ENCODE results near the gene NHERF2. TPM values are rescaled to one million over a fixed set of nuclear protein-coding genes. Genes with fewer than 3 reads are reported as not detected.

NHERF2 gene
- total RNA-seq, 6 experiments from 2014 or later, result 140 to 177 (median 152) TPM

DNA sequence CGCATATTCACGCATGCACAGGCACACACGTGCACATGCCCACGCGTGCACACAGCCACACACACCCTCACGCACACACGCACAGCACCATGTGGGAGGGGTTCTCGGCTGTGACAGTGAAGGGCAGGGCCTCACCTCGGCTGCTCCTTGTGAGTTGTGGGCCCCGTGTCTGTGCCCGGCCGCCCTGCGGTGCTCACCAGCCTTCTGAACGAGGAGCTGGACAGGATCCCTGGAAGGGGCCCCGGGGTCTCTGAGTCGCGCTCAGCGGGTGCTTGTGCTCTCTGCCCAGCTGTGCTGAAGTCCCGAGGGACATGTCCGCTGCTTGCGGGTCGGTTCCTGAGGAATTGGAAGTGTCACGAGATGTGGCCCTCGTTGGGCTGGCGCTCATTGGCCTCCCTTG, 37.2 kb downstream of the NHERF2 start:
- Mint-ChIP-seq H3K9me3 (no peaks in the 10 kb centered on the region), H3K4me1 (ENCODE audit: low read depth) (no peaks in the 10 kb centered on the region), H3K36me3 (ENCODE audit: low read depth) (peaks cover 12% of the 10 kb centered on the region), H3K4me3 (no peak overlapping the region), H3K27ac (no peak overlapping the region), H3K27me3 (ENCODE audit: insufficient read depth) (peaks cover 3% of the 10 kb centered on the region)
- DNase-seq, result no peak
- TF ChIP-seq, protein P1, sequence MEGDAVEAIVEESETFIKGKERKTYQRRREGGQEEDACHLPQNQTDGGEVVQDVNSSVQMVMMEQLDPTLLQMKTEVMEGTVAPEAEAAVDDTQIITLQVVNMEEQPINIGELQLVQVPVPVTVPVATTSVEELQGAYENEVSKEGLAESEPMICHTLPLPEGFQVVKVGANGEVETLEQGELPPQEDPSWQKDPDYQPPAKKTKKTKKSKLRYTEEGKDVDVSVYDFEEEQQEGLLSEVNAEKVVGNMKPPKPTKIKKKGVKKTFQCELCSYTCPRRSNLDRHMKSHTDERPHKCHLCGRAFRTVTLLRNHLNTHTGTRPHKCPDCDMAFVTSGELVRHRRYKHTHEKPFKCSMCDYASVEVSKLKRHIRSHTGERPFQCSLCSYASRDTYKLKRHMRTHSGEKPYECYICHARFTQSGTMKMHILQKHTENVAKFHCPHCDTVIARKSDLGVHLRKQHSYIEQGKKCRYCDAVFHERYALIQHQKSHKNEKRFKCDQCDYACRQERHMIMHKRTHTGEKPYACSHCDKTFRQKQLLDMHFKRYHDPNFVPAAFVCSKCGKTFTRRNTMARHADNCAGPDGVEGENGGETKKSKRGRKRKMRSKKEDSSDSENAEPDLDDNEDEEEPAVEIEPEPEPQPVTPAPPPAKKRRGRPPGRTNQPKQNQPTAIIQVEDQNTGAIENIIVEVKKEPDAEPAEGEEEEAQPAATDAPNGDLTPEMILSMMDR (IDR thresholded peaks at IDR 0.05), result no peak

DNA sequence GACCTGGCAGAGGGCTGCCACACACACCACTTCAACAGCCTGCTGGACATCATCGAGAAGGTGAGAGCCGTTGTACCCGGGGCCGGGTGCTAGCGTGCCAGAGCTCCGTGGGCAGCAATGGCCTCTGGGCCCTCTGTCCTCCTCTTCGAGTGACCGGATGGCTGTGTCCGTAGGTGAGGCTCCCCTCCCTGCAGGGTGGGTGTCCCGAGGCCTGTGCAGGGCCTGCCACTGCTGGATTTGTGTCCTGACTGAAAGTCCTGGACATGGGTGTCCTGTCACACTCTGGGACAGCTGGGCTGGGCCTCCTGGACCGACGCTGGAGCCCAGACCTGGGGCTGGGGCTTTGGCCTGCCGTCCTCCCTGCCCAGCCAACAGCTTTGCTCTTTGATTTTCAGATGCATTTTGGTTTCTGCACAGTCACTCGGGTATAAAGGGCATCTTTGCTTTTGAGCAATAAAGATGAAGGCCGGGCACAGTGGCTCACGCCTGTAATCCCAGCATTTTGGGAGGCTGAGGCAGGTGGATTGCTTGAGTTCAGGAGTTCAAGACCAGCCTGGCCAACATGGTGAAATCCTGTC, 37.8 kb downstream of the NHERF2 start:
- no peak overlapping the region for H3K4me3 Mint-ChIP-seq
- DNase-seq, result no peak
- no peak overlapping the region for H3K27ac Mint-ChIP-seq
- TF ChIP-seq, protein P1 (IDR thresholded peaks at IDR 0.05), result no peak
- H3K9me3 Mint-ChIP-seq, result no peaks in the 10 kb centered on the region
- H3K4me1 Mint-ChIP-seq (ENCODE audit: low read depth), result no peaks in the 10 kb centered on the region
- H3K27me3 Mint-ChIP-seq (ENCODE audit: insufficient read depth), result peaks cover 3% of the 10 kb centered on the region
- peaks cover 13% of the 10 kb centered on the region for H3K36me3 Mint-ChIP-seq (ENCODE audit: low read depth)

DNA sequence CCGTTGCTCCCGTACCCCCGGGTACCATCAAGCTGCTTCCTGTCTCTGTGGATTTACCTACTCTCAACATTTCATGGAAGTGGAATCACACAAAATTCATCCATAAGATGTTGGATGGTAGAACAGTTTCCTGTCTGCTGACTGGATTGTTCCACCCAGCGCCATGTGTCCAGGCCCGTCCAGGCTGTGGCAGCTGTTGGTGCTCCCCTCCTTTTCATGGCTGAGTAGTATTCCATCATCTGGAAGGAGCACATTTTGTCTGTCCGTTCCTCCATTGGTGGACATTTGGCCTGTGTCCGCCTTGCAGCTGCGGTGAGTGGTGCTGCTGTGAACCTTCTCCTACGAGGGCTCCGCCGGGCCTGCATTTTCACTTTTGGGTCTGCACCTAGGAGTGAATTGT, 39.4 kb downstream of the NHERF2 start:
- Mint-ChIP-seq H3K36me3 (ENCODE audit: low read depth) (peaks cover 18% of the 10 kb centered on the region), H3K4me3 (no peak overlapping the region), H3K9me3 (no peaks in the 10 kb centered on the region), H3K4me1 (ENCODE audit: low read depth) (no peaks in the 10 kb centered on the region), H3K27ac (no peak overlapping the region), H3K27me3 (ENCODE audit: insufficient read depth) (peaks cover 3% of the 10 kb centered on the region)
- TF ChIP-seq, protein P1 (IDR thresholded peaks at IDR 0.05), result no peak
- no peak for DNase-seq

DNA sequence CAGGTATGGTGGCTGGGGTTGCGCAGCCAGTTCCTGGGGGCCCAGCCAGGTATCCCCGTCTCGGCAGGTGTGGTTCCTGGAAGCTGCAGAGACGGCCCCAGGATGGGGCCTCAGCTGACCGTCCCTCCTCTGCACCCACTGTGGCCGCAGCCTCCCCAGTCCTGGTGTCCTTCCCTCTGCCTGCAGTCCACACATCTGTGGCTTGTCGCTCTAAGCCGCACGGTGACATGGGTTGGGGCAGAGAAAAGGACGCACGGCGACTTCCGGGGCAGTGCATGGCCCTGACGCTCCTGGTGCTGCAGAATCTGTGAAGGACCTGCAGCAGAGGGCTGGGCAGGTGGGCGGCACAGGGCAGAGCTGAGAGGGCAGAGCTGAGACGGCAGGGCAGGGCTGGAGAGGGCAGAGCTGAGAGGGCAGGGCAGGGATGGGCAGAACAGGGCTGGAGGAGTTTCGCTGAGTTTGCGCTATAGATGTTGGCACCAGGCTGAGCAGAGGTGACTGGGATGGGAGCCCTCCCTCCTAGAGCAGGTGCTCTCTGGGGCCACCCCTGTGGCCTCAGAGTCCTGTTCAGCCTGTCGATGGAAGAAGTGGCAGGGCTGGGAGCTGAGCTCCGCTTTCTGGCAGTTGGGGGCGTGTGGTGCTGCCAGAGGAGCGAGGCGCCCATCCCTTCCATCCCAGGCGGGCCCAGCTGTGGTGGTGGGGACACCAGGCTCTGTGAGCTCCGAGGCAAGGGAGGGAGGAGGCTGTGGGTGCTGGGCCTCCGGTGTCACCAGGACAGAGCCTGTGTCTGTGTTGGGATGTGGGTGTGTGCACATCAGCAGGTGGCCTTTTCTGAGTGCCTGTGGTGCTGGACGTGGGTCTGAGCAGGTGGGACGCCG, 44.1 kb downstream of the NHERF2 start:
- TF ChIP-seq, protein P1 (IDR thresholded peaks at IDR 0.05), result no peak
- Mint-ChIP-seq H3K9me3 (no peaks in the 10 kb centered on the region), H3K27ac (no peak overlapping the region), H3K27me3 (ENCODE audit: insufficient read depth) (peaks cover 3% of the 10 kb centered on the region; the same call in 1 of the 2 replicates), H3K4me1 (ENCODE audit: low read depth) (no peaks in the 10 kb centered on the region), H3K36me3 (ENCODE audit: low read depth) (peaks cover 22% of the 10 kb centered on the region), H3K4me3 (no peak overlapping the region)
- DNase-seq, result no peak

DNA sequence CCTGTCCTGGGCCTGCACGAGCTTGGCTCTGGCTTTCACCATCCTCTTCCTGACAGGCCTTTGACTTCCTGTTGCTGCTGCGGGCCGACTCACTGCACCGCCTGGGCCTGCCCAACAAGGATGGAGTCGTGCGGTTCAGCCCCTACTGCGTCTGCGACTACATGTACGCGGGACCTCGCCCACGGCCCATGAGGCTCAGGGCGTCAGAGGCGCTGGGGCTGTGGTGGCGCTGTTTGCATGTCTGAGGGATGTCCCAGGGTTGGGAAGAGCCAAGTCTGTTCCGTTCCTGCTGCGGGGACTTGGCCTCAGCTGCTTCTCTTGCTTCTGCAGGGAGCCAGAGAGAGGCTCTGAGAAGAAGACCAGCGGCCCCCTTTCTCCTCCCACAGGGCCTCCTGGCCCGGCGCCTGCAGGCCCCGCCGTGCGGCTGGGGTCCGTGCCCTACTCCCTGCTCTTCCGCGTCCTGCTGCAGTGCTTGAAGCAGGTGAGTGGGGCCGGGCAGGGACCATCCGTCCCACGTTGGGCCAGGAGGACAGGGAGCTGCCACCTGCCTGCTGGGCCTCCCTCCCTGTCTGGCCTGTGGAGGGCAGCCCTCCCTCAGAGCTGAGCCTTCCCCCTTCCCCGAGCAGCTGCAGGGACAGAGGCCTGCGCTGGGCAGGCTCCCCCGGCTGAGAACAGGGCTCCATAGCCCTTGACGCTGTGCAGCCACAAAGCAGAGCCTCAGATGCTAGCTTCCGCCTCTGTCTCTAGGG, 44.9 kb downstream of the NHERF2 start:
- H3K27ac Mint-ChIP-seq, result no peak overlapping the region
- no peak for DNase-seq
- H3K27me3 Mint-ChIP-seq (ENCODE audit: insufficient read depth), result peaks cover 2% of the 10 kb centered on the region; the same call in 1 of the 2 replicates
- peaks cover 22% of the 10 kb centered on the region for H3K36me3 Mint-ChIP-seq (ENCODE audit: low read depth)
- no peak overlapping the region for H3K4me3 Mint-ChIP-seq
- H3K9me3 Mint-ChIP-seq, result no peaks in the 10 kb centered on the region
- TF ChIP-seq, protein P1 (IDR thresholded peaks at IDR 0.05), result no peak
- no peaks in the 10 kb centered on the region for H3K4me1 Mint-ChIP-seq (ENCODE audit: low read depth)

All from HFFc6 (cell line).